Activated CD8-positive, alpha-beta memory T cell treated with anti-CD3 and anti-CD28 coated beads, Interleukin-2, amount 50 U/mL, for 48 hours (primary cell): ENCODE results near the gene CSTF3.
"Not testable (repeated sequence)": the region's sequence is repeated elsewhere in the genome, so short reads cannot be mapped to it uniquely, and the experiment has no call there.

ENCODE experiments used
- DNase-seq: peaks from one replicate; pipeline ENCODE4 v3.0.0-alpha.2; 2020

The CSTF3 gene

GRCh38 chr11:33072465-33072864 lies 88.8 kb downstream of the CSTF3 start:
- no peak for DNase-seq

GRCh38 chr11:33068611-33069340 lies 92.5 kb downstream of the CSTF3 start:
- DNase-seq: no peak

GRCh38 chr11:33067294-33067693 lies 94.0 kb downstream of the CSTF3 start:
- DNase-seq: no peak

GRCh38 chr11:33065445-33066178 lies 95.7 kb downstream of the CSTF3 start:
- peak; percentile 85 for DNase-seq

GRCh38 chr11:33064866-33065265 lies 96.4 kb downstream of the CSTF3 start:
- no peak for DNase-seq

- no peak for DNase-seq
Observed at GRCh38 chr11:33064033-33064825, 97.1 kb downstream of the CSTF3 start.

- DNase-seq: no peak
Observed at GRCh38 chr11:33063326-33063881, 97.9 kb downstream of the CSTF3 start.

GRCh38 chr11:33062137-33062536 lies 99.1 kb downstream of the CSTF3 start:
- DNase-seq: no peak

GRCh38 chr11:33060271-33060670 lies 101.0 kb downstream of the CSTF3 start:
- DNase-seq: no peak

GRCh38 chr11:33059331-33060007 lies 101.8 kb downstream of the CSTF3 start:
- DNase-seq: no peak

- DNase-seq: no peak
Observed at GRCh38 chr11:33057284-33057683, 104.0 kb downstream of the CSTF3 start.

- DNase-seq: no peak
Observed at GRCh38 chr11:33055375-33055774, 105.9 kb downstream of the CSTF3 start.

- DNase-seq: no peak
Observed at GRCh38 chr11:33052231-33052630, 109.0 kb downstream of the CSTF3 start.

- DNase-seq: not testable (repeated sequence)
Observed at GRCh38 chr11:33049565-33050408, 111.5 kb downstream of the CSTF3 start.

GRCh38 chr11:33048701-33049100 lies 112.6 kb downstream of the CSTF3 start:
- not testable (repeated sequence) for DNase-seq

GRCh38 chr11:33045551-33046255 lies 115.6 kb downstream of the CSTF3 start:
- no peak for DNase-seq

GRCh38 chr11:33044285-33044756 lies 117.0 kb downstream of the CSTF3 start:
- no peak for DNase-seq

GRCh38 chr11:33043221-33043830 lies 118.0 kb downstream of the CSTF3 start:
- no peak for DNase-seq

GRCh38 chr11:33040862-33041453 lies 120.3 kb downstream of the CSTF3 start:
- DNase-seq: no peak
